Liver (tissue), 9 donors: Measurements from ENCODE around the gene SF3B5. TPM values are rescaled to one million over a fixed set of nuclear protein-coding genes. Genes with fewer than 3 reads are reported as not detected.

Source experiments
- DNase-seq: peaks from one replicate; pipeline ENCODE4 v3.0.0-alpha.2; 2017; ENCODE audit warnings: low spot score
- H3K27ac ChIP-seq, 2 donors: one replicate each; pipeline ENCODE4 v1.7.0; 2013; ENCODE audit warnings: inconsistent platforms in 2 of 2, low read length in 2 of 2, control low read depth in 1 of 2, low read depth in 1 of 2, mild to moderate bottlenecking in 1 of 2
- H3K27me3 ChIP-seq, 4 donors: one replicate each; pipeline versions ENCODE4 v1.6.1 to v1.7.0; 2013; ENCODE audit warnings: low read length in 3 of 4, inconsistent platforms in 1 of 4, mild to moderate bottlenecking in 1 of 4, moderate library complexity in 1 of 4; ENCODE audit not compliant: control insufficient read depth in 4 of 4, insufficient read depth in 4 of 4
- H3K36me3 ChIP-seq, 4 donors: one replicate each; pipeline versions ENCODE4 v1.6.1 to v1.7.0; 2013; ENCODE audit warnings: low read length in 3 of 4, mild to moderate bottlenecking in 3 of 4, low read depth in 1 of 4, moderate library complexity in 1 of 4; ENCODE audit not compliant: control insufficient read depth in 4 of 4, insufficient read depth in 3 of 4
- H3K4me1 ChIP-seq, 4 donors: one replicate each; pipeline versions ENCODE4 v1.6.1 to v1.7.0; 2013; ENCODE audit warnings: low read length in 3 of 4, mild to moderate bottlenecking in 3 of 4, moderate library complexity in 1 of 4; ENCODE audit not compliant: control insufficient read depth in 4 of 4, insufficient read depth in 4 of 4
- H3K4me3 ChIP-seq, 3 donors: one replicate each; pipeline versions ENCODE4 v1.6.1 to v1.7.0; 2013; ENCODE audit warnings: low read length in 3 of 3, control low read depth in 1 of 3, low read depth in 1 of 3, mild to moderate bottlenecking in 1 of 3
- H3K9ac ChIP-seq, 2 donors: one replicate each; pipeline ENCODE4 v1.7.0; 2013; ENCODE audit warnings: low read length in 2 of 2, mild to moderate bottlenecking in 2 of 2, moderate library complexity in 2 of 2, control low read depth in 1 of 2, low read depth in 1 of 2
- H3K9me3 ChIP-seq, 4 donors: one replicate each; pipeline versions ENCODE4 v1.6.1 to v1.7.0; 2013; ENCODE audit warnings: low read length in 3 of 4; ENCODE audit not compliant: control insufficient read depth in 4 of 4
- ATF3 ChIP-seq: IDR thresholded peaks from 2 replicates; pipeline ENCODE4 v1.6.1; 2016; ENCODE audit warnings: antibody characterized with exemption
- EGR1 ChIP-seq, 2 donors: IDR thresholded peaks; 2 replicates each; pipeline ENCODE4 v1.6.1; 2016 to 2018; ENCODE audit warnings: antibody characterized with exemption in 2 of 2, low read depth in 2 of 2
- FOXA1 ChIP-seq: IDR thresholded peaks from 2 replicates; pipeline ENCODE4 v1.6.1; 2016; ENCODE audit warnings: antibody characterized with exemption
- FOXA2 ChIP-seq: IDR thresholded peaks from 2 replicates; pipeline ENCODE4 v1.6.1; 2016; ENCODE audit warnings: antibody characterized with exemption
- GABPA ChIP-seq, 2 donors: IDR thresholded peaks in 1 of 2; conservative IDR thresholded peaks in 1 of 2; 2 replicates each; pipeline ENCODE4 v1.6.1; 2016; ENCODE audit warnings: antibody characterized with exemption in 2 of 2, mild to moderate bottlenecking in 1 of 2, moderate library complexity in 1 of 2
- HNF4A ChIP-seq, 2 donors: conservative IDR thresholded peaks; 2 replicates each; pipeline ENCODE4 v1.6.1; 2016; ENCODE audit warnings: antibody characterized with exemption in 2 of 2, mild to moderate bottlenecking in 2 of 2
- HNF4G ChIP-seq: IDR thresholded peaks from 2 replicates; pipeline ENCODE4 v1.6.1; 2016; ENCODE audit warnings: antibody characterized with exemption
- JUND ChIP-seq, 2 donors: IDR thresholded peaks; 2 replicates each; pipeline ENCODE4 v1.6.1; 2016; ENCODE audit warnings: antibody characterized with exemption in 2 of 2
- NR2F2 ChIP-seq: IDR thresholded peaks from 2 replicates; pipeline ENCODE4 v1.6.1; 2016; ENCODE audit warnings: antibody characterized with exemption
- RAD21 ChIP-seq, 2 donors: IDR thresholded peaks; 2 replicates each; pipeline ENCODE4 v1.6.1; 2016; ENCODE audit warnings: antibody characterized with exemption in 2 of 2, mild to moderate bottlenecking in 2 of 2
- RXRA ChIP-seq, 2 donors: IDR thresholded peaks; 2 replicates each; pipeline ENCODE4 v1.6.1; 2017 to 2018; ENCODE audit warnings: antibody characterized with exemption in 2 of 2, mild to moderate bottlenecking in 1 of 2
- SP1 ChIP-seq: IDR thresholded peaks from 2 replicates; pipeline ENCODE4 v1.6.1; 2018; ENCODE audit warnings: antibody characterized with exemption, mild to moderate bottlenecking
- TAF1 ChIP-seq: conservative IDR thresholded peaks from 2 replicates; pipeline ENCODE4 v1.6.1; 2016; ENCODE audit warnings: antibody characterized with exemption, mild to moderate bottlenecking
- YY1 ChIP-seq: IDR thresholded peaks from 2 replicates; pipeline ENCODE4 v1.6.1; 2016; ENCODE audit warnings: antibody characterized with exemption, mild to moderate bottlenecking
- ZBTB33 ChIP-seq: IDR thresholded peaks from 2 replicates; pipeline ENCODE4 v1.6.1; 2016; ENCODE audit warnings: antibody characterized with exemption
- WGBS: extraction: QIAGEN DNeasy Blood & Tissue Kit; methylation state at CpG from one replicate; pipeline ENCODE4 v1.1.7; 2013; 5-methylcytosine and 5-hydroxymethylcytosine counted together
- polyA plus RNA-seq, 2 donors: library from polyadenylated mRNA; stranded (reverse) in 1 of 2; unstranded in 1 of 2; fragments of 200-250 nt in 1 of 2; fragments of >200 nt in 1 of 2; fragmentation: Nextera tagmentation in 1 of 2; extraction: Ambion mirVana in 1 of 2; gene quantifications; one replicate each; pipeline versions ENCODE4 v1.2.1 to v1.2.3, GENCODE V29; 2013 to 2015
- total RNA-seq, 2 donors: library from RNA; depleted of rRNA; stranded (reverse); fragments of >200 nt; gene quantifications; one replicate each; pipeline ENCODE4 v1.2.3, GENCODE V29; 2014
- TF ChIP-seq, protein P1 (sequence below): IDR thresholded peaks from 2 replicates; pipeline ENCODE4 v1.6.1; 2016; ENCODE audit warnings: antibody characterized with exemption
- TF ChIP-seq, protein P2 (sequence below): IDR thresholded peaks from 2 replicates; pipeline ENCODE4 v1.6.1; 2016; ENCODE audit warnings: antibody characterized with exemption, mild to moderate bottlenecking
- TF ChIP-seq, protein P3 (sequence below): fragments of 150-350 bp; IDR thresholded peaks from 2 replicates; pipeline ENCODE4 v1.5.1; 2017; ENCODE audit warnings: improper control_type of control experiment, low read depth, low read length; ENCODE audit not compliant: missing input control
- donor health status: healthy.
- donor health status: healthy.
- donor health status: healthy.
- donor health status: healthy.
- donor health status: healthy.

SF3B5 gene
- total and polyA plus RNA-seq, 4 donors = 51.8 to 178 (median 96.9) TPM

- DNase-seq = no peak
- Histone ChIP-seq H3K9ac (no peak overlapping the region), H3K9me3 (no peaks in the 10 kb centered on the region), H3K4me1 (no peaks in the 10 kb centered on the region), H3K27ac (no peak overlapping the region), H3K4me3 (no peak overlapping the region), H3K27me3 (no peaks in the 10 kb centered on the region), H3K36me3 (peaks cover 0 to 2% (median 0%) of the 10 kb centered on the region in 4 donors)
- TF ChIP-seq NR2F2 (no peak), ATF3 (no peak), HNF4G (no peak), GABPA (IDR thresholded peaks at IDR 0.05 in 1 of 2, conservative IDR thresholded peaks at IDR 0.05 in 1 of 2) (no peak)
- TF ChIP-seq, protein P1, sequence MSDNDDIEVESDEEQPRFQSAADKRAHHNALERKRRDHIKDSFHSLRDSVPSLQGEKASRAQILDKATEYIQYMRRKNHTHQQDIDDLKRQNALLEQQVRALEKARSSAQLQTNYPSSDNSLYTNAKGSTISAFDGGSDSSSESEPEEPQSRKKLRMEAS = no peak
- TF ChIP-seq, protein P2, sequence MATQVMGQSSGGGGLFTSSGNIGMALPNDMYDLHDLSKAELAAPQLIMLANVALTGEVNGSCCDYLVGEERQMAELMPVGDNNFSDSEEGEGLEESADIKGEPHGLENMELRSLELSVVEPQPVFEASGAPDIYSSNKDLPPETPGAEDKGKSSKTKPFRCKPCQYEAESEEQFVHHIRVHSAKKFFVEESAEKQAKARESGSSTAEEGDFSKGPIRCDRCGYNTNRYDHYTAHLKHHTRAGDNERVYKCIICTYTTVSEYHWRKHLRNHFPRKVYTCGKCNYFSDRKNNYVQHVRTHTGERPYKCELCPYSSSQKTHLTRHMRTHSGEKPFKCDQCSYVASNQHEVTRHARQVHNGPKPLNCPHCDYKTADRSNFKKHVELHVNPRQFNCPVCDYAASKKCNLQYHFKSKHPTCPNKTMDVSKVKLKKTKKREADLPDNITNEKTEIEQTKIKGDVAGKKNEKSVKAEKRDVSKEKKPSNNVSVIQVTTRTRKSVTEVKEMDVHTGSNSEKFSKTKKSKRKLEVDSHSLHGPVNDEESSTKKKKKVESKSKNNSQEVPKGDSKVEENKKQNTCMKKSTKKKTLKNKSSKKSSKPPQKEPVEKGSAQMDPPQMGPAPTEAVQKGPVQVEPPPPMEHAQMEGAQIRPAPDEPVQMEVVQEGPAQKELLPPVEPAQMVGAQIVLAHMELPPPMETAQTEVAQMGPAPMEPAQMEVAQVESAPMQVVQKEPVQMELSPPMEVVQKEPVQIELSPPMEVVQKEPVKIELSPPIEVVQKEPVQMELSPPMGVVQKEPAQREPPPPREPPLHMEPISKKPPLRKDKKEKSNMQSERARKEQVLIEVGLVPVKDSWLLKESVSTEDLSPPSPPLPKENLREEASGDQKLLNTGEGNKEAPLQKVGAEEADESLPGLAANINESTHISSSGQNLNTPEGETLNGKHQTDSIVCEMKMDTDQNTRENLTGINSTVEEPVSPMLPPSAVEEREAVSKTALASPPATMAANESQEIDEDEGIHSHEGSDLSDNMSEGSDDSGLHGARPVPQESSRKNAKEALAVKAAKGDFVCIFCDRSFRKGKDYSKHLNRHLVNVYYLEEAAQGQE = no peak
- 74% methylated on average over 3 of the region's 3 CpGs for WGBS
Measured at GRCh38 chr6:144053601-144054000, 41.8 kb downstream of the SF3B5 start.

- H3K36me3 ChIP-seq = peaks cover 0 to 2% (median 0%) of the 10 kb centered on the region in 4 donors
- no peaks in the 10 kb centered on the region for H3K4me1 ChIP-seq
- TF ChIP-seq SP1 (no peak), RAD21 (IDR thresholded peaks at IDR 0.05) (no peak), HNF4A (conservative IDR thresholded peaks at IDR 0.05) (no peak), RXRA (IDR thresholded peaks at IDR 0.05) (no peak), ZBTB33 (no peak), HNF4G (no peak), EGR1 (IDR thresholded peaks at IDR 0.05; ENCODE audit: low read depth in 2 of 2) (no peak), FOXA1 (no peak), TAF1 (no peak), GABPA (IDR thresholded peaks at IDR 0.05 in 1 of 2, conservative IDR thresholded peaks at IDR 0.05 in 1 of 2) (no peak), NR2F2 (no peak), ATF3 (no peak), FOXA2 (no peak), YY1 (no peak), JUND (IDR thresholded peaks at IDR 0.05) (no peak)
- TF ChIP-seq, protein P3, sequence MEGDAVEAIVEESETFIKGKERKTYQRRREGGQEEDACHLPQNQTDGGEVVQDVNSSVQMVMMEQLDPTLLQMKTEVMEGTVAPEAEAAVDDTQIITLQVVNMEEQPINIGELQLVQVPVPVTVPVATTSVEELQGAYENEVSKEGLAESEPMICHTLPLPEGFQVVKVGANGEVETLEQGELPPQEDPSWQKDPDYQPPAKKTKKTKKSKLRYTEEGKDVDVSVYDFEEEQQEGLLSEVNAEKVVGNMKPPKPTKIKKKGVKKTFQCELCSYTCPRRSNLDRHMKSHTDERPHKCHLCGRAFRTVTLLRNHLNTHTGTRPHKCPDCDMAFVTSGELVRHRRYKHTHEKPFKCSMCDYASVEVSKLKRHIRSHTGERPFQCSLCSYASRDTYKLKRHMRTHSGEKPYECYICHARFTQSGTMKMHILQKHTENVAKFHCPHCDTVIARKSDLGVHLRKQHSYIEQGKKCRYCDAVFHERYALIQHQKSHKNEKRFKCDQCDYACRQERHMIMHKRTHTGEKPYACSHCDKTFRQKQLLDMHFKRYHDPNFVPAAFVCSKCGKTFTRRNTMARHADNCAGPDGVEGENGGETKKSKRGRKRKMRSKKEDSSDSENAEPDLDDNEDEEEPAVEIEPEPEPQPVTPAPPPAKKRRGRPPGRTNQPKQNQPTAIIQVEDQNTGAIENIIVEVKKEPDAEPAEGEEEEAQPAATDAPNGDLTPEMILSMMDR = no peak
- TF ChIP-seq, protein P1 = no peak
- TF ChIP-seq, protein P2 = no peak
- H3K27ac ChIP-seq = no peak overlapping the region
- H3K9ac ChIP-seq = no peak overlapping the region
- H3K27me3 ChIP-seq = no peaks in the 10 kb centered on the region
- no peak for DNase-seq
- no peak overlapping the region for H3K4me3 ChIP-seq
- no peaks in the 10 kb centered on the region for H3K9me3 ChIP-seq
Measured at GRCh38 chr6:144052488-144052887, 42.9 kb downstream of the SF3B5 start.
